GM23338 (cell line): ENCODE data around the gene AHDC1. TPM values are rescaled to one million over a fixed set of nuclear protein-coding genes. Genes with fewer than 3 reads are reported as not detected.

Source experiments
- ATAC-seq: fragments of 200-7000 bp; cut with Tn5 transposase; 3 replicates; pipeline ENCODE4 v1.9.1; 2020
- DNase-seq: peaks from one replicate; pipeline ENCODE4 v3.0.0-alpha.2; 2015; ENCODE audit warnings: low spot score
- H2AFZ ChIP-seq: fragments of 200-600 bp; sonication (generic); 2 replicates; pipeline ENCODE4 v1.8.0; 2016; ENCODE audit warnings: antibody characterized with exemption, mild to moderate bottlenecking, moderate library complexity
- H3F3A ChIP-seq: fragments of 200-600 bp; sonication (generic); replicated peaks from 2 replicates; pipeline ENCODE4 v1.8.0; 2017; ENCODE audit warnings: antibody characterized with exemption, mixed run types, low read depth
- H3K27ac ChIP-seq: fragments of 200-600 bp; sonication (generic); 2 replicates; pipeline ENCODE4 v1.6.1; 2016; ENCODE audit warnings: low read depth
- H3K27me3 ChIP-seq: fragments of 200-600 bp; sonication (generic); 2 replicates; pipeline ENCODE4 v1.8.0; 2016; ENCODE audit warnings: mild to moderate bottlenecking, mixed run types, moderate library complexity; ENCODE audit not compliant: insufficient read depth
- H3K36me3 ChIP-seq: fragments of 200-600 bp; sonication (generic); 2 replicates; pipeline ENCODE4 v1.8.0; 2016; ENCODE audit warnings: mild to moderate bottlenecking; ENCODE audit not compliant: insufficient read depth
- H3K4me1 ChIP-seq: fragments of 200-600 bp; sonication (generic); 2 replicates; pipeline ENCODE4 v1.8.0; 2016; ENCODE audit warnings: mild to moderate bottlenecking, moderate library complexity; ENCODE audit not compliant: insufficient read depth
- H3K4me2 ChIP-seq: fragments of 200-600 bp; sonication (generic); 2 replicates; pipeline ENCODE4 v1.7.1; 2017; ENCODE audit warnings: mixed run types
- H3K4me3 ChIP-seq: fragments of 200-600 bp; sonication (generic); 2 replicates; pipeline ENCODE4 v1.6.1; 2016; ENCODE audit warnings: mixed run types
- H3K79me2 ChIP-seq: fragments of 200-600 bp; sonication (generic); replicated peaks from 2 replicates; pipeline ENCODE4 v1.8.0; 2017; ENCODE audit warnings: mild to moderate bottlenecking; ENCODE audit not compliant: insufficient read depth
- H3K9me2 ChIP-seq: fragments of 200-600 bp; sonication (generic); 2 replicates; pipeline ENCODE4 v1.8.0; 2017; ENCODE audit not compliant: insufficient read depth
- H4K20me1 ChIP-seq: fragments of 200-600 bp; sonication (generic); replicated peaks from 2 replicates; pipeline ENCODE4 v1.8.0; 2017; ENCODE audit warnings: mild to moderate bottlenecking; ENCODE audit not compliant: insufficient read depth
- H3K27ac Mint-ChIP-seq: 2 replicates; pipeline ENCODE4 v1.8.0; 2020; ENCODE audit warnings: inconsistent platforms, mild to moderate bottlenecking, moderate library complexity, mixed read lengths
- H3K27me3 Mint-ChIP-seq: 3 replicates; pipeline ENCODE4 v1.8.0; 2022; ENCODE audit warnings: low read depth, mild to moderate bottlenecking, moderate library complexity, mixed read lengths, inconsistent platforms; ENCODE audit not compliant: insufficient read depth, poor library complexity
- H3K36me3 Mint-ChIP-seq: 3 replicates; pipeline ENCODE4 v1.8.0; 2021; ENCODE audit warnings: low read depth, mild to moderate bottlenecking, inconsistent platforms, moderate library complexity, mixed read lengths
- H3K4me1 Mint-ChIP-seq: 3 replicates; pipeline ENCODE4 v1.8.0; 2020; ENCODE audit warnings: mild to moderate bottlenecking, inconsistent platforms, mixed read lengths
- H3K4me3 Mint-ChIP-seq: 3 replicates; pipeline ENCODE4 v1.8.0; 2021; ENCODE audit warnings: moderate library complexity, mild to moderate bottlenecking, inconsistent platforms, mixed read lengths
- H3K9me3 Mint-ChIP-seq: 3 replicates; pipeline ENCODE4 v1.8.0; 2020; ENCODE audit warnings: moderate library complexity, mild to moderate bottlenecking, inconsistent platforms, mixed read lengths
- CREB1 ChIP-seq: fragments of 250-450 bp; sonication (Bioruptor Pico); IDR thresholded peaks from 2 replicates; pipeline ENCODE4 v1.5.0; 2020; ENCODE audit warnings: low read depth, mild to moderate bottlenecking, moderate library complexity
- EZH2 ChIP-seq: fragments of 200-600 bp; sonication (generic); IDR thresholded peaks from one replicate; pipeline ENCODE4 v1.8.0; 2017; ENCODE audit warnings: antibody characterized with exemption, mild to moderate bottlenecking, low read depth; ENCODE audit not compliant: unreplicated experiment
- EZH2phosphoT487 ChIP-seq: fragments of 200-600 bp; sonication (generic); IDR thresholded peaks from one replicate; pipeline ENCODE4 v1.8.1; 2018; ENCODE audit warnings: antibody characterized with exemption; ENCODE audit not compliant: unreplicated experiment
- JUNB ChIP-seq: IDR thresholded peaks from one replicate; pipeline ENCODE4 v1.6.1; 2016; ENCODE audit warnings: antibody characterized with exemption; ENCODE audit not compliant: unreplicated experiment
- NANOG ChIP-seq: IDR thresholded peaks from 2 replicates; pipeline ENCODE4 v1.6.1; 2016; ENCODE audit warnings: antibody characterized with exemption, borderline replicate concordance
- POLR2AphosphoS5 ChIP-seq: IDR thresholded peaks from 2 replicates; pipeline ENCODE4 v1.6.1; 2016; ENCODE audit warnings: antibody characterized with exemption, low read depth
- STAT1 ChIP-seq: IDR thresholded peaks from one replicate; pipeline ENCODE4 v1.6.1; 2016; ENCODE audit warnings: antibody characterized with exemption; ENCODE audit not compliant: unreplicated experiment
- ZNF114 ChIP-seq: fragments of 250-450 bp; sonication (Bioruptor Pico); IDR thresholded peaks from 2 replicates; pipeline ENCODE4 v1.5.0; 2020; ENCODE audit warnings: mild to moderate bottlenecking, moderate library complexity
- ZNF331 ChIP-seq: fragments of 250-450 bp; sonication (Bioruptor Pico); IDR thresholded peaks from 2 replicates; pipeline ENCODE4 v1.5.0; 2020; ENCODE audit warnings: low read depth, mild to moderate bottlenecking, moderate library complexity
- polyA plus RNA-seq: library from polyadenylated mRNA; unstranded; fragments of >200 nt; fragmentation: Nextera tagmentation; extraction: Ambion mirVana; gene quantifications from 2 replicates; pipeline ENCODE4 v1.2.1, GENCODE V29; 2016
- total RNA-seq: library from RNA; depleted of rRNA; stranded (reverse); fragments of >200 nt; shearing (Covaris generic); gene quantifications from 2 replicates; pipeline ENCODE4 v1.2.3, GENCODE V29; 2014
- TF ChIP-seq, protein P1 (sequence below): IDR thresholded peaks from 2 replicates; pipeline ENCODE4 v1.6.1; 2016; ENCODE audit warnings: antibody characterized with exemption
- TF ChIP-seq, protein P2 (sequence below): IDR thresholded peaks from one replicate; pipeline ENCODE4 v1.6.1; 2018; ENCODE audit warnings: antibody characterized with exemption; ENCODE audit not compliant: unreplicated experiment
- TF ChIP-seq, protein P3 (sequence below): fragments of 250-450 bp; sonication (Bioruptor Pico); IDR thresholded peaks from 2 replicates; pipeline ENCODE4 v1.5.0; 2020; ENCODE audit warnings: mild to moderate bottlenecking, moderate library complexity

AHDC1 gene
- total and polyA plus RNA-seq, 2 experiments from 2014 or later: 8.3 to 22.2 TPM

DNA sequence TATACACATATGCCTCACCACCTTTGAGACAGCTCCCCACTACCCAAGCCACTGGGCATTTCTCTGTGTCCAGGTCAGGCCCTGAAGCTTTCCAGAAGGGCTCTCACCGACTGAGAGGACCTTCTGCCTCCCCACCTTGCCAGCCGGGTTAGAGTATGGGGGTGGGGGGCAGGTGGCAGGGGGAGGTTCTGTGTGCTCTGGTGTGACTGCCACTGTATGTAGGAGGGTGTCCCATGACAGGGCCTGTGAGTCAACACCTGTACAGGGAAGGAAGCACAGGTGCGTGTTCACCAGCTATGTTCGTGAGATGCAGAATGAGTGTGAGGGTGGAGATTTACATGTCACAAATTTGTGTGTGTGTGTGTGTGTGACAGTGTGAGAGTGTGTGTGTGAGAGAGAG, 7.0 kb downstream of the AHDC1 start (continued):
- TF ChIP-seq JUNB (no peak), EZH2 (no peak), EZH2phosphoT487 (no peak), CREB1 (CRISPR knock-in tag) (no peak)
- TF ChIP-seq, protein P1, sequence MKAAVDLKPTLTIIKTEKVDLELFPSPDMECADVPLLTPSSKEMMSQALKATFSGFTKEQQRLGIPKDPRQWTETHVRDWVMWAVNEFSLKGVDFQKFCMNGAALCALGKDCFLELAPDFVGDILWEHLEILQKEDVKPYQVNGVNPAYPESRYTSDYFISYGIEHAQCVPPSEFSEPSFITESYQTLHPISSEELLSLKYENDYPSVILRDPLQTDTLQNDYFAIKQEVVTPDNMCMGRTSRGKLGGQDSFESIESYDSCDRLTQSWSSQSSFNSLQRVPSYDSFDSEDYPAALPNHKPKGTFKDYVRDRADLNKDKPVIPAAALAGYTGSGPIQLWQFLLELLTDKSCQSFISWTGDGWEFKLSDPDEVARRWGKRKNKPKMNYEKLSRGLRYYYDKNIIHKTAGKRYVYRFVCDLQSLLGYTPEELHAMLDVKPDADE: no peak

DNA sequence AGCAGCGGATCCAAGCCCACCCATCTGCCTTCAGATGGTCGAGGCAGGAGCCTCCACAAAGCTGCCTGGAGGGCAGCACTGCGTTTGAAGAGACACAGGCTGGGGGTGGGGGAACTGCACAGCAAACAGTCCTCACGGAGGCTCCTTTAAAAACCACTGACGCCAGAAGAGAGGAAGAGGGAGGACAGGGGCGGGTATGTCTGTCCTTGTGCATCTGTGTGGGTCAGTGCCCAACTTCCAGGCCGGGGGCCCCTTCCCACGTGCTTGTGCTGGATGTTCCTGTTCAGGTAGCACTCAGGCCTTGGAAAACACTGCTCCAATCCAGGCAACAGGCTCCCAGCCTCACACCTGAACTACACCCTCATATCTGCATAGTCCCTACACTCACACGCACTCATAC, 7.7 kb downstream of the AHDC1 start:
- no peak overlapping the region for H3K4me3 Mint-ChIP-seq
- no peaks in the 10 kb centered on the region for H3K9me2 ChIP-seq
- H3K4me2 ChIP-seq: no peak overlapping the region
- peaks cover 6% of the 10 kb centered on the region; the same call in 1 of the 2 replicates for H3F3A ChIP-seq
- ATAC-seq (no peak), DNase-seq (no peak)
- no peaks in the 10 kb centered on the region for H3K36me3 ChIP-seq
- no peaks in the 10 kb centered on the region for H3K9me3 Mint-ChIP-seq
- no peak overlapping the region for H3K27ac Mint-ChIP-seq
- peaks cover 63% of the 10 kb centered on the region for H3K79me2 ChIP-seq
- no peak overlapping the region for H3K27ac ChIP-seq
- H3K36me3 Mint-ChIP-seq: no peaks in the 10 kb centered on the region; the same call in 2 of the 3 replicates
- H3K4me3 ChIP-seq: no peak overlapping the region
- peaks cover 11% of the 10 kb centered on the region for H3K27me3 Mint-ChIP-seq
- H4K20me1 ChIP-seq: peaks cover 13% of the 10 kb centered on the region
- TF ChIP-seq NANOG: no peak
- TF ChIP-seq JUNB: no peak
- TF ChIP-seq, protein P1: no peak
- no peak for TF ChIP-seq POLR2AphosphoS5
- no peak for TF ChIP-seq EZH2
- TF ChIP-seq ZNF114 (CRISPR knock-in tag): no peak
- TF ChIP-seq ZNF331 (CRISPR knock-in tag): no peak
- TF ChIP-seq, protein P2, sequence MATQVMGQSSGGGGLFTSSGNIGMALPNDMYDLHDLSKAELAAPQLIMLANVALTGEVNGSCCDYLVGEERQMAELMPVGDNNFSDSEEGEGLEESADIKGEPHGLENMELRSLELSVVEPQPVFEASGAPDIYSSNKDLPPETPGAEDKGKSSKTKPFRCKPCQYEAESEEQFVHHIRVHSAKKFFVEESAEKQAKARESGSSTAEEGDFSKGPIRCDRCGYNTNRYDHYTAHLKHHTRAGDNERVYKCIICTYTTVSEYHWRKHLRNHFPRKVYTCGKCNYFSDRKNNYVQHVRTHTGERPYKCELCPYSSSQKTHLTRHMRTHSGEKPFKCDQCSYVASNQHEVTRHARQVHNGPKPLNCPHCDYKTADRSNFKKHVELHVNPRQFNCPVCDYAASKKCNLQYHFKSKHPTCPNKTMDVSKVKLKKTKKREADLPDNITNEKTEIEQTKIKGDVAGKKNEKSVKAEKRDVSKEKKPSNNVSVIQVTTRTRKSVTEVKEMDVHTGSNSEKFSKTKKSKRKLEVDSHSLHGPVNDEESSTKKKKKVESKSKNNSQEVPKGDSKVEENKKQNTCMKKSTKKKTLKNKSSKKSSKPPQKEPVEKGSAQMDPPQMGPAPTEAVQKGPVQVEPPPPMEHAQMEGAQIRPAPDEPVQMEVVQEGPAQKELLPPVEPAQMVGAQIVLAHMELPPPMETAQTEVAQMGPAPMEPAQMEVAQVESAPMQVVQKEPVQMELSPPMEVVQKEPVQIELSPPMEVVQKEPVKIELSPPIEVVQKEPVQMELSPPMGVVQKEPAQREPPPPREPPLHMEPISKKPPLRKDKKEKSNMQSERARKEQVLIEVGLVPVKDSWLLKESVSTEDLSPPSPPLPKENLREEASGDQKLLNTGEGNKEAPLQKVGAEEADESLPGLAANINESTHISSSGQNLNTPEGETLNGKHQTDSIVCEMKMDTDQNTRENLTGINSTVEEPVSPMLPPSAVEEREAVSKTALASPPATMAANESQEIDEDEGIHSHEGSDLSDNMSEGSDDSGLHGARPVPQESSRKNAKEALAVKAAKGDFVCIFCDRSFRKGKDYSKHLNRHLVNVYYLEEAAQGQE: no peak
- TF ChIP-seq, protein P3, sequence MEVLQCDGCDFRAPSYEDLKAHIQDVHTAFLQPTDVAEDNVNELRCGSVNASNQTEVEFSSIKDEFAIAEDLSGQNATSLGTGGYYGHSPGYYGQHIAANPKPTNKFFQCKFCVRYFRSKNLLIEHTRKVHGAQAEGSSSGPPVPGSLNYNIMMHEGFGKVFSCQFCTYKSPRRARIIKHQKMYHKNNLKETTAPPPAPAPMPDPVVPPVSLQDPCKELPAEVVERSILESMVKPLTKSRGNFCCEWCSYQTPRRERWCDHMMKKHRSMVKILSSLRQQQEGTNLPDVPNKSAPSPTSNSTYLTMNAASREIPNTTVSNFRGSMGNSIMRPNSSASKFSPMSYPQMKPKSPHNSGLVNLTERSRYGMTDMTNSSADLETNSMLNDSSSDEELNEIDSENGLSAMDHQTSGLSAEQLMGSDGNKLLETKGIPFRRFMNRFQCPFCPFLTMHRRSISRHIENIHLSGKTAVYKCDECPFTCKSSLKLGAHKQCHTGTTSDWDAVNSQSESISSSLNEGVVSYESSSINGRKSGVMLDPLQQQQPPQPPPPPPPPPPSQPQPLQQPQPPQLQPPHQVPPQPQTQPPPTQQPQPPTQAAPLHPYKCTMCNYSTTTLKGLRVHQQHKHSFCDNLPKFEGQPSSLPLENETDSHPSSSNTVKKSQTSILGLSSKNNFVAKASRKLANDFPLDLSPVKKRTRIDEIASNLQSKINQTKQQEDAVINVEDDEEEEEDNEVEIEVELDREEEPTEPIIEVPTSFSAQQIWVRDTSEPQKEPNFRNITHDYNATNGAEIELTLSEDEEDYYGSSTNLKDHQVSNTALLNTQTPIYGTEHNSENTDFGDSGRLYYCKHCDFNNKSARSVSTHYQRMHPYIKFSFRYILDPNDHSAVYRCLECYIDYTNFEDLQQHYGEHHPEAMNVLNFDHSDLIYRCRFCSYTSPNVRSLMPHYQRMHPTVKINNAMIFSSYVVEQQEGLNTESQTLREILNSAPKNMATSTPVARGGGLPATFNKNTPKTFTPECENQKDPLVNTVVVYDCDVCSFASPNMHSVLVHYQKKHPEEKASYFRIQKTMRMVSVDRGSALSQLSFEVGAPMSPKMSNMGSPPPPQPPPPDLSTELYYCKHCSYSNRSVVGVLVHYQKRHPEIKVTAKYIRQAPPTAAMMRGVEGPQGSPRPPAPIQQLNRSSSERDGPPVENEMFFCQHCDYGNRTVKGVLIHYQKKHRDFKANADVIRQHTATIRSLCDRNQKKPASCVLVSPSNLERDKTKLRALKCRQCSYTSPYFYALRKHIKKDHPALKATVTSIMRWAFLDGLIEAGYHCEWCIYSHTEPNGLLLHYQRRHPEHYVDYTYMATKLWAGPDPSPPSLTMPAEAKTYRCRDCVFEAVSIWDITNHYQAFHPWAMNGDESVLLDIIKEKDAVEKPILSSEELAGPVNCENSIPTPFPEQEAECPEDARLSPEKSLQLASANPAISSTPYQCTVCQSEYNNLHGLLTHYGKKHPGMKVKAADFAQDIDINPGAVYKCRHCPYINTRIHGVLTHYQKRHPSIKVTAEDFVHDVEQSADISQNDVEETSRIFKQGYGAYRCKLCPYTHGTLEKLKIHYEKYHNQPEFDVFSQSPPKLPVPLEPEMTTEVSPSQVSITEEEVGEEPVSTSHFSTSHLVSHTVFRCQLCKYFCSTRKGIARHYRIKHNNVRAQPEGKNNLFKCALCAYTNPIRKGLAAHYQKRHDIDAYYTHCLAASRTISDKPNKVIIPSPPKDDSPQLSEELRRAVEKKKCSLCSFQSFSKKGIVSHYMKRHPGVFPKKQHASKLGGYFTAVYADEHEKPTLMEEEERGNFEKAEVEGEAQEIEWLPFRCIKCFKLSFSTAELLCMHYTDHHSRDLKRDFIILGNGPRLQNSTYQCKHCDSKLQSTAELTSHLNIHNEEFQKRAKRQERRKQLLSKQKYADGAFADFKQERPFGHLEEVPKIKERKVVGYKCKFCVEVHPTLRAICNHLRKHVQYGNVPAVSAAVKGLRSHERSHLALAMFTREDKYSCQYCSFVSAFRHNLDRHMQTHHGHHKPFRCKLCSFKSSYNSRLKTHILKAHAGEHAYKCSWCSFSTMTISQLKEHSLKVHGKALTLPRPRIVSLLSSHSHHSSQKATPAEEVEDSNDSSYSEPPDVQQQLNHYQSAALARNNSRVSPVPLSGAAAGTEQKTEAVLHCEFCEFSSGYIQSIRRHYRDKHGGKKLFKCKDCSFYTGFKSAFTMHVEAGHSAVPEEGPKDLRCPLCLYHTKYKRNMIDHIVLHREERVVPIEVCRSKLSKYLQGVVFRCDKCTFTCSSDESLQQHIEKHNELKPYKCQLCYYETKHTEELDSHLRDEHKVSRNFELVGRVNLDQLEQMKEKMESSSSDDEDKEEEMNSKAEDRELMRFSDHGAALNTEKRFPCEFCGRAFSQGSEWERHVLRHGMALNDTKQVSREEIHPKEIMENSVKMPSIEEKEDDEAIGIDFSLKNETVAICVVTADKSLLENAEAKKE (CRISPR knock-in tag): no peak
- no peak for TF ChIP-seq EZH2phosphoT487
- no peak for TF ChIP-seq STAT1
- no peak for TF ChIP-seq CREB1 (CRISPR knock-in tag)
- peaks cover 74% of the 10 kb centered on the region for H3K4me1 ChIP-seq
- peaks cover 33% of the 10 kb centered on the region for H3K4me1 Mint-ChIP-seq
- no peaks in the 10 kb centered on the region for H3K27me3 ChIP-seq
- no peak overlapping the region for H2AFZ ChIP-seq
